ENCODE measurements around the gene POMGNT2. TPM values are rescaled to one million over a fixed set of nuclear protein-coding genes. Genes with fewer than 3 reads are reported as not detected.

The POMGNT2 gene
- total RNA-seq, 2 donors from 2014 or later, result 12.7 to 14.5 TPM

GRCh38 chr3:43086460-43087165 is 19.3 kb downstream of the POMGNT2 start:
- H3K4me1 ChIP-seq (ENCODE audit: control insufficient read depth, insufficient read depth, low read length), result no peaks in the 10 kb centered on the region
- Mint-ChIP-seq H3K4me3 (no peak overlapping the region), H3K4me1 (no peaks in the 10 kb centered on the region), H3K9me3 (peaks cover 25% of the 10 kb centered on the region), H3K27ac (no peak overlapping the region), H3K27me3 (ENCODE audit: insufficient read depth) (no peaks in the 10 kb centered on the region), H3K36me3 (ENCODE audit: low read depth) (peaks cover 30% of the 10 kb centered on the region)
- no peaks in the 10 kb centered on the region for H3K27me3 ChIP-seq (ENCODE audit: control insufficient read depth, insufficient read depth, low read length, poor library complexity, severe bottlenecking)
- TF ChIP-seq, protein P1, sequence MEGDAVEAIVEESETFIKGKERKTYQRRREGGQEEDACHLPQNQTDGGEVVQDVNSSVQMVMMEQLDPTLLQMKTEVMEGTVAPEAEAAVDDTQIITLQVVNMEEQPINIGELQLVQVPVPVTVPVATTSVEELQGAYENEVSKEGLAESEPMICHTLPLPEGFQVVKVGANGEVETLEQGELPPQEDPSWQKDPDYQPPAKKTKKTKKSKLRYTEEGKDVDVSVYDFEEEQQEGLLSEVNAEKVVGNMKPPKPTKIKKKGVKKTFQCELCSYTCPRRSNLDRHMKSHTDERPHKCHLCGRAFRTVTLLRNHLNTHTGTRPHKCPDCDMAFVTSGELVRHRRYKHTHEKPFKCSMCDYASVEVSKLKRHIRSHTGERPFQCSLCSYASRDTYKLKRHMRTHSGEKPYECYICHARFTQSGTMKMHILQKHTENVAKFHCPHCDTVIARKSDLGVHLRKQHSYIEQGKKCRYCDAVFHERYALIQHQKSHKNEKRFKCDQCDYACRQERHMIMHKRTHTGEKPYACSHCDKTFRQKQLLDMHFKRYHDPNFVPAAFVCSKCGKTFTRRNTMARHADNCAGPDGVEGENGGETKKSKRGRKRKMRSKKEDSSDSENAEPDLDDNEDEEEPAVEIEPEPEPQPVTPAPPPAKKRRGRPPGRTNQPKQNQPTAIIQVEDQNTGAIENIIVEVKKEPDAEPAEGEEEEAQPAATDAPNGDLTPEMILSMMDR (conservative IDR thresholded peaks at IDR 0.05), result no peak
- H3K4me3 ChIP-seq (ENCODE audit: low read length), result no peak overlapping the region
- H3K36me3 ChIP-seq (ENCODE audit: control insufficient read depth, insufficient read depth, low read length), result no peaks in the 10 kb centered on the region
- no peak overlapping the region for H3K9ac ChIP-seq (ENCODE audit: extremely low read depth, low read length, poor library complexity, severe bottlenecking)
- DNase-seq, result no peak
- WGBS, 2 experiments (ENCODE audit: insufficient coverage in 1 of 2, insufficient read length in 1 of 2), result 92 to 97% methylated on average over 6 of the region's 6 CpGs
- no peak overlapping the region for H3K27ac ChIP-seq (ENCODE audit: low read depth, low read length)
- H3K9me3 ChIP-seq (ENCODE audit: control insufficient read depth, low read length), result peaks cover 23% of the 10 kb centered on the region

GRCh38 chr3:43082457-43082856 is 23.4 kb downstream of the POMGNT2 start:
- no peak for DNase-seq

DNA sequence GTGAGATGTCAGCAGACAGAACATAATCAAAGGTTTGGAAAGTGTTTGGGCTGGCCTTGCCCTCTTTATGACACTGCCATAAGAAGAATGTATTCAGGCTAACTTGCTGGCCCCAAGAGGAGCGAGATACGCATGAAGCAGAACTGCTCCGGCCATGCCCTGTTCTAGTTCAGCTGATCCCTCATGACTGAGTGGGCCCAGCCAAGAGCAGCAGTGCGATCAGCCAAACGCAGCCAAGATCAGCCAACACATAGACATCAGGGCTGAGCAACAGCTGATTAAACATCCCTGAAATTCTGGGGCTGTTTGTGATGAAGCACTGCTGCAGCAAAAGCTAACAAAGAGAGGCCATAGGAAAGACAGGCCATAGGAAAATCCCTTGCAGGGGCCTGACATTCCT is 24.1 kb downstream of the POMGNT2 start:
- Histone ChIP-seq H3K4me1 (ENCODE audit: control insufficient read depth, insufficient read depth, low read length) (no peaks in the 10 kb centered on the region), H3K27me3 (ENCODE audit: control insufficient read depth, insufficient read depth, low read length, poor library complexity, severe bottlenecking) (no peaks in the 10 kb centered on the region), H3K9ac (ENCODE audit: extremely low read depth, low read length, poor library complexity, severe bottlenecking) (no peak overlapping the region), H3K9me3 (ENCODE audit: control insufficient read depth, low read length) (peaks cover 27% of the 10 kb centered on the region), H3K36me3 (ENCODE audit: control insufficient read depth, insufficient read depth, low read length) (peaks cover 27% of the 10 kb centered on the region), H3K4me3 (ENCODE audit: low read length) (no peak overlapping the region), H3K27ac (ENCODE audit: low read depth, low read length) (no peak overlapping the region)
- Mint-ChIP-seq H3K4me1 (no peaks in the 10 kb centered on the region), H3K36me3 (ENCODE audit: low read depth) (peaks cover 69% of the 10 kb centered on the region), H3K27ac (no peak overlapping the region), H3K9me3 (peaks cover 34% of the 10 kb centered on the region), H3K27me3 (ENCODE audit: insufficient read depth) (no peaks in the 10 kb centered on the region), H3K4me3 (no peak overlapping the region)
- DNase-seq, result no peak
- TF ChIP-seq, protein P1 (conservative IDR thresholded peaks at IDR 0.05), result no peak
- 97 to 98% methylated on average over 5 of the region's 5 CpGs for WGBS, 2 experiments (ENCODE audit: insufficient coverage in 1 of 2, insufficient read length in 1 of 2)

More at GRCh38 chr3:43082457-43082856, 23.4 kb downstream of the POMGNT2 start:
- no peaks in the 10 kb centered on the region for H3K27me3 Mint-ChIP-seq (ENCODE audit: insufficient read depth)
- no peak overlapping the region for H3K4me3 ChIP-seq (ENCODE audit: low read length)
- H3K4me1 Mint-ChIP-seq, result no peaks in the 10 kb centered on the region
- WGBS, 2 experiments (ENCODE audit: insufficient coverage in 1 of 2, insufficient read length in 1 of 2), result 86 to 90% methylated on average over 1 to 2 of the region's 2 CpGs
- H3K4me1 ChIP-seq (ENCODE audit: control insufficient read depth, insufficient read depth, low read length), result no peaks in the 10 kb centered on the region
- H3K27ac ChIP-seq (ENCODE audit: low read depth, low read length), result no peak overlapping the region
- no peak overlapping the region for H3K27ac Mint-ChIP-seq
- peaks cover 27% of the 10 kb centered on the region for H3K9me3 ChIP-seq (ENCODE audit: control insufficient read depth, low read length)
- H3K9ac ChIP-seq (ENCODE audit: extremely low read depth, low read length, poor library complexity, severe bottlenecking), result no peak overlapping the region
- peaks cover 68% of the 10 kb centered on the region for H3K36me3 Mint-ChIP-seq (ENCODE audit: low read depth)
- no peaks in the 10 kb centered on the region for H3K27me3 ChIP-seq (ENCODE audit: control insufficient read depth, insufficient read depth, low read length, poor library complexity, severe bottlenecking)
- H3K9me3 Mint-ChIP-seq, result peaks cover 34% of the 10 kb centered on the region
- H3K36me3 ChIP-seq (ENCODE audit: control insufficient read depth, insufficient read depth, low read length), result peaks cover 27% of the 10 kb centered on the region
- TF ChIP-seq, protein P1 (conservative IDR thresholded peaks at IDR 0.05), result no peak
- H3K4me3 Mint-ChIP-seq, result no peak overlapping the region
